IPS-NIHi7 (cell line): ENCODE data around the gene SUPT4H1.

Experiments used
- DNase-seq: peaks from one replicate; pipeline ENCODE4 v3.0.0; 2012; ENCODE audit warnings: mixed read lengths; ENCODE audit errors: extremely low spot score

Gene SUPT4H1

GRCh38 chr17:58318627-58319172 is 33.3 kb downstream of the SUPT4H1 start:
- DNase-seq = no peak

- DNase-seq = no peak
Observed at GRCh38 chr17:58318065-58318481, 33.9 kb downstream of the SUPT4H1 start.

GRCh38 chr17:58317421-58318064 is 34.5 kb downstream of the SUPT4H1 start:
- peak; percentile 81 for DNase-seq

GRCh38 chr17:58316260-58316960 is 35.6 kb downstream of the SUPT4H1 start:
- no peak for DNase-seq

- no peak for DNase-seq
Observed at GRCh38 chr17:58315750-58316149, 36.3 kb downstream of the SUPT4H1 start.

- DNase-seq = no peak
Observed at GRCh38 chr17:58315281-58315711, 36.7 kb downstream of the SUPT4H1 start.

- no peak for DNase-seq
Observed at GRCh38 chr17:58314706-58315015, 37.3 kb downstream of the SUPT4H1 start.

- DNase-seq = no peak
Observed at GRCh38 chr17:58313815-58314705, 37.9 kb downstream of the SUPT4H1 start.

GRCh38 chr17:58312829-58313228 is 39.2 kb downstream of the SUPT4H1 start:
- no peak for DNase-seq

- no peak for DNase-seq
Observed at GRCh38 chr17:58312021-58312630, 39.9 kb downstream of the SUPT4H1 start.

- no peak for DNase-seq
Observed at GRCh38 chr17:58311429-58311894, 40.5 kb downstream of the SUPT4H1 start.

- no peak for DNase-seq
Observed at GRCh38 chr17:58310511-58311428, 41.2 kb downstream of the SUPT4H1 start.

GRCh38 chr17:58309918-58310259 is 42.1 kb downstream of the SUPT4H1 start:
- DNase-seq = no peak

GRCh38 chr17:58308985-58309917 is 42.8 kb downstream of the SUPT4H1 start:
- DNase-seq = no peak

- DNase-seq = peak; percentile 83
Observed at GRCh38 chr17:58308173-58308984, 43.6 kb downstream of the SUPT4H1 start.

GRCh38 chr17:58307468-58308172 is 44.4 kb downstream of the SUPT4H1 start:
- DNase-seq = no peak

GRCh38 chr17:58306131-58306951 is 45.7 kb downstream of the SUPT4H1 start:
- no peak for DNase-seq
